ENCODE data around the gene FAM151A.

The FAM151A gene

GRCh38 chr1:54603241-54603640, 20.1 kb downstream of the FAM151A start:
- DNase-seq: no peak

- no peak for DNase-seq
Observed at GRCh38 chr1:54602554-54602953, 20.8 kb downstream of the FAM151A start.

- no peak for DNase-seq
Observed at GRCh38 chr1:54601730-54602129, 21.6 kb downstream of the FAM151A start.

- no peak for DNase-seq
Observed at GRCh38 chr1:54600947-54601721, 22.2 kb downstream of the FAM151A start.

GRCh38 chr1:54599211-54599823, 24.0 kb downstream of the FAM151A start:
- no peak for DNase-seq

DNA sequence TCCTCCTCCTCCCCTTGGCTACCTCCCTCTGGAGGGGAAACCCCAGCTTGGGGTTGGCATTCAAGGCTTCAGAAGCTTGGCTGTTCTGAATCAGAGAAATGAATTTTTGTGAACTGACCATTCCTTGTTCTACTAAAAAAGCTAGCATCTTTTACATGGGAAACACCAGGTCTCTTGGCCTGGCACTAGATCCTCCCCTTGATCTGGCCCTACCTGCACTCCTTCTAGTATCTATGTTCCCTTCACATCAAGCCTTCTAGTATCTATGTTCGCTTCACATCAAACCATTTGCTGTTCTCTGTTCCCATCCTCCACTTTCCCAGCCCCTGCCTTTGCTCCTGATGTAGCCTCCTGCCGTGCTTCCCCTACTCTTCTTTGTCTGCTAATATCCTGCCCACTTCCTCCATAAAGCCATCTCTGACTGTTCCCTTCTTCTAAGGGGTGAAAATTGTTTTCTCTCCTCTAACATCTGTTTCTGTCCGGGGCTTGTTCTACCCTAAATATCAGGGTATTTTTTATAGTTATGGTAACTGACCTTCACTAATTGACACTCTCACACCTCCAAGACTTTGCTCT, 25.8 kb downstream of the FAM151A start:
- DNase-seq: no peak

DNA sequence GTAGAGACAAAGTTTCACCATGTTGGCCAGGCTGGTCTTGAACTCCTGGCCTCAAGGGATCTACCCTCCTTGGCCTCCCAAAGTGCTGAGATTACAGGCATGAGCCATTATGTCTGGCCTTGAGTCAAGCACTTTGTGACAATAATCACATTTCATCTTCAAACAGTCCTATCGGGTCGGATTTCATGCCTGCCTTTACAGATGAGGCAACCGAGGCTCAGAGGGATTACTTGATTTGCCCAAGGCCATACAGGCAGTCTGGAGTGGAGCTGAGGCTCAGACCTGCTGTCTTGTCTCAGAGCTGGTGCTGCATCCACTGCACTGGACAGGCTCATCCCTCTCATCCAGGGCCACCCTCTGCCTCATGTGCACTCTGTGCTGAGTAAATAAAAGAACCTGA, 26.6 kb downstream of the FAM151A start:
- DNase-seq: no peak

- DNase-seq: no peak
Observed at GRCh38 chr1:54595956-54596498, 27.3 kb downstream of the FAM151A start.

GRCh38 chr1:54594463-54594862, 28.9 kb downstream of the FAM151A start:
- DNase-seq: no peak

- no peak for DNase-seq
Observed at GRCh38 chr1:54593571-54594160, 29.7 kb downstream of the FAM151A start.

- no peak for DNase-seq
Observed at GRCh38 chr1:54591127-54591756, 32.1 kb downstream of the FAM151A start.

DNA sequence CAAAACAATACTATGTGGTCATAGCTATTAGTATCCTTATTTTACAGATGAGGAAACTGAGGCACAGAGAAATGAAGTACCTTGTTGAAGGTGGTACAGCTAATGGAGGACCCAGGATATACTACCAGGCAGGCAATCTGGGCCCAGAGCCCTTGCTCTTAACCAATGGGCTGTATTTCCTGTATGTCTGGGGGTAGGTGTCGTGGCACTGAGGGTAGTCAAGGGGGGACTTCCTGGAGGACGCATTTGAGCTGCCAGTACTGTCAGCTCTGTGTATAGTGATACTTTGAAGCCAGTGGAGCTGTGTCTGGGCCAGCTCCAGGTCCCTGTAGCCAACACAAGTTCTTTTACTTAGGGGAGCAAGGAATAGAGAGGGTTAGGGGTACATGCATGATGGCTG, 34.9 kb downstream of the FAM151A start:
- DNase-seq: no peak

GRCh38 chr1:54585181-54586066, 37.9 kb downstream of the FAM151A start:
- no peak for DNase-seq

GRCh38 chr1:54584575-54584974, 38.8 kb downstream of the FAM151A start:
- no peak for DNase-seq

GRCh38 chr1:54583871-54584270, 39.5 kb downstream of the FAM151A start:
- no peak for DNase-seq

DNA sequence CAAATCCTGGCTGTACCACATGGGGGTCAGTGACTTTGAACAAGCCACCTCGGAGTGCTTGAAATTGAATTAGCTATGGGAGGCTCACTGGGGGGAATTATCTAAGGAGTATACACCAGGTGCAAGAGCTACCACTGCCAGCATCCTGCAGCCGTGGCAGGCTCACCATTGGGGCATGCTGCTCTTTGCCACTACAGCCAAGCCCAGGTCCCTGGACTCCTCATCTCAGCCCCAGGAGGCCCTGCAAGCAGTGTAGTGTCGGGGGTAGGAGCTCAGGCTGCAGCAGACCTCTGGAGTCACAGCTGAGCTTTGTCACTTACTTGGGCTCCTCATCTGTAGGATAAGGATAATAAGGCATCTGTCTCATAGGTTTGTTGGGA, 40.0 kb downstream of the FAM151A start:
- no peak for DNase-seq

DNA sequence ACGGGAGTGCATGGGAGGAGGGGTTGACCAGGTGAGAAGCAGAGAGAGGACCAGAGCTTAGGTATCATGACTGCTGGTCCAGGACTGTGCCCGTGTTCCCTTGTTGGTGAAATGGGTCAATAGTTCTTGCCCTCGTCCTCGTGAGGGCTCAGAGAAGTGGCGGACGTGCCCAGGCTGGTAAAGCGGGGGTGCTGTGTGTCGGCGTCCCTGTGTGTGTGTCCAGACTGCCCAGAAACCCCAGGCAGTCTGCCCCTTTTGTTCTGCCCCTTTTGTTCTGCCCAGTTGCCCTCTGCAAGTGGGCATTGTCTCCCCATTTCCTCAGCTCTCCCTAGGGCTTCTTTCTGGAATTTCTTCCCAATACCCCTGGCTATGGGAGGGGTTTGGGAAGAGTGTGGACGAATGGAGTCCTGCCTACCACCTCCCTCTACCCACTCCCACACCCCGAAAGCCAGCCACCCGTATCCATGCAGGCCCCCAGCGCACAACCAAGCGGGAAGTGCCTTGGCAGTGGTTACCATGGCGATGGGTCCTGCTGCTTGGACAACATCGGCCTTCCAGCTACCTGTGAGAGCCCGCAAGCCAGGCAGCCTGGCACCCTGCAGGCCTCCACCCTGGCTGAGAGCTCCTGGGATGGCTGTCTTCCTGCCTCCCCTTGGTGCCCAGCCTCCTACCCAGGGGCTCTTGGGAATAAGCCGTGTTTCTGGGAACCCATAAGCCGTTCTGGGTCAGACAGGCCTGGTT, 40.6 kb downstream of the FAM151A start:
- DNase-seq: no peak

GRCh38 chr1:54581621-54582035, 41.7 kb downstream of the FAM151A start:
- DNase-seq: peak; percentile 75

- no peak for DNase-seq
Observed at GRCh38 chr1:54580856-54581550, 42.3 kb downstream of the FAM151A start.

GRCh38 chr1:54579337-54579781, 44.0 kb downstream of the FAM151A start:
- DNase-seq: no peak

- peak; percentile 46 for DNase-seq
Observed at GRCh38 chr1:54577612-54578011, 45.7 kb downstream of the FAM151A start.
